Stimulated activated CD4-positive, alpha-beta T cell treated with anti-CD3 and anti-CD28 coated beads, Interleukin-12 subunit alpha, Interleukin-12 subunit beta, amount 100 ng/mL, for 24 hours (primary cell): ENCODE results near the gene DNAJA3.

Source experiments
- DNase-seq, 2 experiments: peaks; one replicate each; pipeline ENCODE4 v3.0.0-alpha.2; 2020; ENCODE audit warnings: low read depth in 2 of 2

Gene DNAJA3

DNA sequence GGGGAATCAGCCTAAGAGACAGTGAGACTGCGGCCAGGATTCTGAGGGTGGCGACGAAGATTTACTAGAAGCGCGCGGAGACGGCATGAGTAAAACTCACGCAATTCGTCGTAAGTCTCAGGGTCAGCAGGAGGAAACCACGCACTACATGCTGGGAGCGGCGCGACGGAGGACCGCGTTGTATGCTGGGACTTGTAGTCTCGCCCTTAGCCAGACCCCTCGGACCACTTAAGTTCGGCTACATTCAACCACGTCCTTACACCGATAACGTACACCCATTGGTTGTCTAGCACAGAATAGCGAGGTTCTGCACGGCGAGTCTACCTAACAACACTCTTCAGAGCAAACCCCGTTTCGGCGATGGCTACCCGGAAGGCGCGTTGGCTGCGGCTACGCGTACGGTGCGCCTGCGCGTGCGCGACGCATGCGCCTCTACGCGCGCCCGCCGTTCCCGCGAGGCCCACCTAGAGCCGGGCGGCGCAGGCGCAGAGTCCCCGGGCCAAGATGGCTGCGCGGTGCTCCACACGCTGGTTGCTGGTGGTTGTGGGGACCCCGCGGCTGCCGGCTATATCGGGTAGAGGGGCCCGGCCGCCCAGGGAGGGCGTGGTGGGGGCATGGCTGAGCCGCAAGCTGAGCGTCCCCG is at the start of gene DNAJA3:
TSS of gene DNAJA3 (plus strand) at position 491 of the 643 bp plus-strand sequence. CDS start at position 505, 14 bp downstream.
- DNase-seq, result peak; percentile 83 to 84

DNA sequence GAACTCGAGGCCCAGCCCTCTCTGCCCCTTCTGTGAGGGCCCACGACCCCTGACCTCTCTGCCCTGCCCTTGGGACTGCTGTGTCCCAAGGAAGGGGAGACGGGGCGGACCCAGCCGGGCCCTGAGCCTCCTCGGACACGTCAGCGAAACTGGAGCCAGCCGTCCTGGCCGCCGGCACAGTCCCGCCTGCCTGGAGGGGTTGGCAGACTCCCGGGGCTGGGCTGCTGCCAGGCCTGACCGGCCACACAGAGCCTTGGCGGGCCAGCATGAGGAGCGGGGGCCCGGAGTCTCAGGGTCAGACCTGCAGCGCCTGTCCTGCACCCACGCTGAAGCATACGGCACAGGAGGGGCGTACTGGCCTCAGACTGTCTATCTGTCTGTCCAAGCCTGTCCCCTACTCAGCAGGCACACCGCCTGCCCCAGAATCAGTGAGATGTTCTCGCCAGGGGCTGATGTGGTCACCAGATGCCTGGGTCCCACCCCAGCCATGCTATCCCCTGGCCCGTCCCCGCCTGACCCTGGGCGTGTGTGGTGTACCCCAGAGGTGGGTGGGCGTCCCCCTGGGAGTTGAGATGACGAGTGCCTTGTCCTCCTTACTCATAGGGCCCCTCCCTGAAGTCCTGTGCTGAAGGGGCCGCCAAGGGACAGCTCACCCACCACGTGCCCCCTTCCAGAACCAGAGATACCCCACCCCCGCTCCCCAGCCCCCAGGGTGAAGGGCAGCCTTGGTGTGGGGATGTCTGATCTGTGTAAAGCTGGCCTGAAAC is 49.4 kb upstream of the DNAJA3 start:
- no peak for DNase-seq

DNA sequence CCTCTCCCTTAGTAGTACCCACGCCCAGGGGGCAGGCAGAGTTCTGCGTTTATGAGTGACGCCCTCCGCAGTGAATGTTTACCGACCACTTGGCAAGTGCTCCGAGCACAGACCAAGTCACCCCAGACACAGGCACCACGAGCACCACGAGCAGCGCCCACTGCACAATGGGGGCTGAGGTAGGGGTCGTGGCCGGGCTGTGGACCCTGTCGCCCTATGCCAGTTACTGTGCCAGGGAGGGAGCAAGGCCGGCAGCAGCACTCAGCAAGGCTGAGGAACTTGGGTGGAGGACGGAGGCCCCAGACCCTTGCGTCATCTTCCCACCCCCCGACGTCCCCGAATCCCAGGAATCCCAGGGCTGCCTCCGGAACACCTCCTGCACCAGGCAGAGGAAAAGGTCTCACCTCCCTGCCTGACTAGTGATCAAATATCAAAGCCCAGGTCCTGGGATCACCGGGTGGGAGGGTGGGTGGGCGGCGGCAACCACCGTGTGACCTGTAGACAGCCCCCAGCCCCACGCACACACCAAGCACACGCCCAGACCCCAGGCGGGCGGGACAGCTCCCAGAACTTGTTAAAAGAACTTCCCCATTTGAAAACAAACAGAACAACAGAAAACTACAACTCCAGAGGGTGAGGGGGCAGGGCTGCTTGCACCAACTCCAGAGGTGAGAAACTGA is 48.6 kb upstream of the DNAJA3 start:
- no peak for DNase-seq

DNA sequence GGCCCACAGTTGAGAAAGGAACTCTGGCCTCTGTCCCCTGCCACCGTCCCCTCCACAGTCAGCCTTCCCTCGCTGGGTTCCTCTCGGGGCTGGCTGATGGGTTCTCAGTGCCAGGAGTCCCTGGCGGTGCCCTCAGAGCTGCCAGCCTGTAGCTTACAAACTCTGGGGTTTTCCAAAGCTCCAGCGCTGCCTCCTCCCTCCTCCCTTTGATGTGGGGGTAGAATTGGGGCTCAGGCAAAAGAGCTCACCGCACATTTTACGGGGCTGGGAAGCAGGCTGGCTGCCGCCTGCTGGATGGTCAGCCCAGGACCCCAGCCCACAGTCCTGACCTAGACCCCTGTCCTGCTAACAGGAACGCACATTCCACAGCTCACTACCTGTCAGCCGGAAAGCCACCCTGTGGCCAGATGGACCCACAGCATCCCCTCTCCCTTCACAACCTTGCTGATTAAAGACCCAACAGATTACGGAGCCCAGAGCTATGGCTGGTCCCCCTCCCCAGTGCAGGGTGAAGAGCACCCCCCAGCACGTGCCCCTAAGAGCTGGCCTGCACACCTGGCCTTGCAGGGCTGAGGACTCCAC is 48.0 kb upstream of the DNAJA3 start:
- no peak for DNase-seq

DNA sequence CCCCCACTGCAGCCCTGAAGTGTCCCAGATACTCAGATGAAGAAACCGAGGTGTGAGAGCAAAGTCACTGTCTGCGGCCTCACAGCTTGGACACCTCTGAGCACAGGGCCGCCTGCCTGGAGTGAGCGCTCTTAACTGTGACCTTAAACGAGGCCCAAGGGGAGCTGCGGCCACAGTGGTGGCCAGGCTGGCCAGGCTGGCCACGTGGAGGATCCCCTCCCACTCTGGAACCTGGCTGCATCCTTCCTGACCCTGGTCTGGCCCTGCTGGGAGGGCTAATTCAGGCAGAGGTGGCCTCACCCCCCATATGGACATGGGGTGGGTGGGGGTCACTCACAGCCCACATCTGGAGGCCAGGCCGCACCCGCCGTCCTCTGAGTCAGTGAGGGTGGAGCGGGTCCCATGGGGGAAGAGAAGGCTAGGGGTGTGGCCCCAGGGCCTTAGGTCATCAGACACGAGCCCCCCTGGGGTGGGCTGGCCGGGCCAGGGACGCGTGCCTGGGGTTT is 47.5 kb upstream of the DNAJA3 start:
- DNase-seq, result no peak

DNA sequence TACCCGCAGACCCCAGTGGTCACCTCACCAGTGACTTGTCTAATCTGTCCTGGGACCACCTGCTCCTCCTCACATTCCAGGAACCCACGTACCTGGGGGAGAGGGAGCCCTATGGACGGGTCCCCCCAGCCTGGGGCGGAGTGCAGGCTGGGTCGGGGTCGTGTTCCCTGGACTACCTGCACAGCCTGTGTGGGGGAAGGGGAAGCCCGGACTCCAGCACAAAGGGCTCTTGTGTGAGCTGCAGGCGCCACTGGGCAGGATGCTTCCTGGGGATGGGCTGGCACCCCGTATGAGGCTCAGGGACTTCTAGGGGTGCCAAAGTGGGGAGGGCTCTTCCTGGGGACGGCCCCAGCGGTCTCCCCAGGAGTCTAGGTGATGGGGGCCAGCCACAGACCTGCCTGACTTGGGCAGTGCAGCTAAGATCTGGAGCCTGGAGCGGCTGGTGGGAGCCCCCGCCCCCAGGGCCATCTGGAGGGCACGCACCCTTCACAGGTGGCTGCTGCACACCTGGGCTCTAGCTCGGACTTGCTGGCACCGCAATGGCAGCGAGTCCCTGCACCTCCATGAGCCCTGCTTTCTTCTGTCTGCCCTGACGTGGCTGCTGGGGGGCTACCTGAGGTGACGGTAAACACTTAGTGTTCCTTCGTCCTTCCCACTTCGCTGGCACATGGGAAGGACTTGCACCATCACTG is 46.5 kb upstream of the DNAJA3 start:
- DNase-seq, result no peak

DNA sequence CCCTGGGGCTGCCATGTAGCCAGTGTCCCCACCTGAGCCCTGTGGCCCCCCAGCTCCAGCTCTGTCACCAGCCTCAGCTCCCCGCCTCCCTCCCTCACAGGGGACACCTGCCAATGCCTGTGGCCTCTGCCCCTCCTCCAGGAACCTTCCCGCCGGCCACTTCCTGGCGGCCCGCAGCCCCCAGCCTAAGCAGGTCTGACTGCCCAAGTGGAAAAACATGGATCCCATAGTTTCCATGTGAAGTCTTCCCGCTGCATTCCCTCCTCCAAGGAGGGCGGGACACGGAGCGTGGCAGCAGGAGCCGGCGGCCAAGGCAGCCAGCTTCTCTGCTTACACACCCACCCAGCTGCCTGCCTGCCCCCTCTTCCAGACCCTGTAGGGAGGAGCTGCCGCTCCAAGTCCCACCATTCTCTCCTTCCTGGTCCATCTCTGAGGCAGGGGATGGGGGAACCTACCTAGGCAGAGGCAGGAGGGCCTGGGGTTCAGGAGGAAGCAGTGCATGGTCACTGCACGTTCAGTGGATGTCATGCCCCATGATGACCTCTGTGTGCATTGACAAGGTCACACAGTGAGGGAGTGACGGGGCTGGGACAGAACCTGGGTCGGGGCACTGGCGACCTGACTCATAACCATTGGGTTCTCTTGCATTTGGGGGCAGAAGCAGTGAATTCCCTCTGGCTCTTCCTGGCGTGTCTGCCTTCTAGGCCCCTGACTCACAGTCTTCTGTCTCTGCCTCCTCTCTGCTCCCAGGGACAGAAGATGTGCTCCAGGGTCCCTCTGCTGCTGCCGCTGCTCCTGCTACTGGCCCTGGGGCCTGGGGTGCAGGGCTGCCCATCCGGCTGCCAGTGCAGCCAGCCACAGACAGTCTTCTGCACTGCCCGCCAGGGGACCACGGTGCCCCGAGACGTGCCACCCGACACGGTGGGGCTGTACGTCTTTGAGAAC is 45.3 kb upstream of the DNAJA3 start:
- DNase-seq, result no peak

DNA sequence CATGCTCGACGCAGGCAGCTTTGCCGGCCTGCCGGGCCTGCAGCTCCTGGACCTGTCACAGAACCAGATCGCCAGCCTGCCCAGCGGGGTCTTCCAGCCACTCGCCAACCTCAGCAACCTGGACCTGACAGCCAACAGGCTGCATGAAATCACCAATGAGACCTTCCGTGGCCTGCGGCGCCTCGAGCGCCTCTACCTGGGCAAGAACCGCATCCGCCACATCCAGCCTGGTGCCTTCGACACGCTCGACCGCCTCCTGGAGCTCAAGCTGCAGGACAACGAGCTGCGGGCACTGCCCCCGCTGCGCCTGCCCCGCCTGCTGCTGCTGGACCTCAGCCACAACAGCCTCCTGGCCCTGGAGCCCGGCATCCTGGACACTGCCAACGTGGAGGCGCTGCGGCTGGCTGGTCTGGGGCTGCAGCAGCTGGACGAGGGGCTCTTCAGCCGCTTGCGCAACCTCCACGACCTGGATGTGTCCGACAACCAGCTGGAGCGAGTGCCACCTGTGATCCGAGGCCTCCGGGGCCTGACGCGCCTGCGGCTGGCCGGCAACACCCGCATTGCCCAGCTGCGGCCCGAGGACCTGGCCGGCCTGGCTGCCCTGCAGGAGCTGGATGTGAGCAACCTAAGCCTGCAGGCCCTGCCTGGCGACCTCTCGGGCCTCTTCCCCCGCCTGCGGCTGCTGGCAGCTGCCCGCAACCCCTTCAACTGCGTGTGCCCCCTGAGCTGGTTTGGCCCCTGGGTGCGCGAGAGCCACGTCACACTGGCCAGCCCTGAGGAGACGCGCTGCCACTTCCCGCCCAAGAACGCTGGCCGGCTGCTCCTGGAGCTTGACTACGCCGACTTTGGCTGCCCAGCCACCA is 44.4 kb upstream of the DNAJA3 start:
- DNase-seq, result no peak

DNA sequence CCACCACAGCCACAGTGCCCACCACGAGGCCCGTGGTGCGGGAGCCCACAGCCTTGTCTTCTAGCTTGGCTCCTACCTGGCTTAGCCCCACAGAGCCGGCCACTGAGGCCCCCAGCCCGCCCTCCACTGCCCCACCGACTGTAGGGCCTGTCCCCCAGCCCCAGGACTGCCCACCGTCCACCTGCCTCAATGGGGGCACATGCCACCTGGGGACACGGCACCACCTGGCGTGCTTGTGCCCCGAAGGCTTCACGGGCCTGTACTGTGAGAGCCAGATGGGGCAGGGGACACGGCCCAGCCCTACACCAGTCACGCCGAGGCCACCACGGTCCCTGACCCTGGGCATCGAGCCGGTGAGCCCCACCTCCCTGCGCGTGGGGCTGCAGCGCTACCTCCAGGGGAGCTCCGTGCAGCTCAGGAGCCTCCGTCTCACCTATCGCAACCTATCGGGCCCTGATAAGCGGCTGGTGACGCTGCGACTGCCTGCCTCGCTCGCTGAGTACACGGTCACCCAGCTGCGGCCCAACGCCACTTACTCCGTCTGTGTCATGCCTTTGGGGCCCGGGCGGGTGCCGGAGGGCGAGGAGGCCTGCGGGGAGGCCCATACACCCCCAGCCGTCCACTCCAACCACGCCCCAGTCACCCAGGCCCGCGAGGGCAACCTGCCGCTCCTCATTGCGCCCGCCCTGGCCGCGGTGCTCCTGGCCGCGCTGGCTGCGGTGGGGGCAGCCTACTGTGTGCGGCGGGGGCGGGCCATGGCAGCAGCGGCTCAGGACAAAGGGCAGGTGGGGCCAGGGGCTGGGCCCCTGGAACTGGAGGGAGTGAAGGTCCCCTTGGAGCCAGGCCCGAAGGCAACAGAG is 43.5 kb upstream of the DNAJA3 start:
- DNase-seq, result no peak

DNA sequence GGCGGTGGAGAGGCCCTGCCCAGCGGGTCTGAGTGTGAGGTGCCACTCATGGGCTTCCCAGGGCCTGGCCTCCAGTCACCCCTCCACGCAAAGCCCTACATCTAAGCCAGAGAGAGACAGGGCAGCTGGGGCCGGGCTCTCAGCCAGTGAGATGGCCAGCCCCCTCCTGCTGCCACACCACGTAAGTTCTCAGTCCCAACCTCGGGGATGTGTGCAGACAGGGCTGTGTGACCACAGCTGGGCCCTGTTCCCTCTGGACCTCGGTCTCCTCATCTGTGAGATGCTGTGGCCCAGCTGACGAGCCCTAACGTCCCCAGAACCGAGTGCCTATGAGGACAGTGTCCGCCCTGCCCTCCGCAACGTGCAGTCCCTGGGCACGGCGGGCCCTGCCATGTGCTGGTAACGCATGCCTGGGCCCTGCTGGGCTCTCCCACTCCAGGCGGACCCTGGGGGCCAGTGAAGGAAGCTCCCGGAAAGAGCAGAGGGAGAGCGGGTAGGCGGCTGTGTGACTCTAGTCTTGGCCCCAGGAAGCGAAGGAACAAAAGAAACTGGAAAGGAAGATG is 42.8 kb upstream of the DNAJA3 start:
- no peak for DNase-seq

DNA sequence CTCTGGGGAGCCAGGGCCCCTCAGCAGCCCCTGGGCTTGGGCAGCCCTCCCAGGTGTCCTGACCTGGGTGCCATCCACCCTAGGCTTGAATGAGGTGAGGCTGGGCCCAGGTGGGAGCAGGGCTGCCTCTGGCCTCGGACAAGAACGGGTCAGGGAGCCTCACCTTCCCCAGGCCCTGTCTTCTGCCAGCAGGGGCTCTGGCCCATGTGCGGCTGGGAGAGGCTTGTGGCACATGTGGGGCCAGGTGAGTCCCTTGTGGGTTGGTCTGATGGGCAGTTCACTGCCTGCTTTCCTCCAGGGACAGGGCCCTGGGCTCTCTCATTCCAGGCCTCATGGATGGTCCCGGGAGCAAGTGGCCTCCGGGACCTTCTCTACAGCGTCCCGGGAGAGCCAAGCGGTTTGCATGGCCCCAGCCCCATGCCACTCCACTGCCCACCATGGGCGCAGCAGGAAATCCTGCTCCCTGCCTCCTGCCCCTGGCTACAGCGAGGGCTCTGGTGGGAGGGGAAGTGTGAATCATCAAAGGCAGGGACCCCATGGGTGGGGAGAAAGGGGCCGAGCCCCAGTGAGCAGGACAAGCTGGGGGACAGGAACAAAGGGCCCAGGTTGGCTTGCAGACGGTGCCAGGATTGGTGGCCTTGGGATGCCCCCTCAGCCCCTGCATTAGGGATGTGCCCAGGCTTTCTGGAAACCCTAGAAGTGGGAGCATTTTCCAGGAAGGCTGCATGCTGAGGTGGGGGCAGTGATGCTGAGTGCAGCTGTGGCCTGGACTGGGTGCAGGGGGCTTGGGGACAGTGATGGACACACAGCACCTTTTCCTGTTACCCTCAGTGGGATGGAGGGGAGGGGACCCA is 41.9 kb upstream of the DNAJA3 start:
- no peak for DNase-seq

DNA sequence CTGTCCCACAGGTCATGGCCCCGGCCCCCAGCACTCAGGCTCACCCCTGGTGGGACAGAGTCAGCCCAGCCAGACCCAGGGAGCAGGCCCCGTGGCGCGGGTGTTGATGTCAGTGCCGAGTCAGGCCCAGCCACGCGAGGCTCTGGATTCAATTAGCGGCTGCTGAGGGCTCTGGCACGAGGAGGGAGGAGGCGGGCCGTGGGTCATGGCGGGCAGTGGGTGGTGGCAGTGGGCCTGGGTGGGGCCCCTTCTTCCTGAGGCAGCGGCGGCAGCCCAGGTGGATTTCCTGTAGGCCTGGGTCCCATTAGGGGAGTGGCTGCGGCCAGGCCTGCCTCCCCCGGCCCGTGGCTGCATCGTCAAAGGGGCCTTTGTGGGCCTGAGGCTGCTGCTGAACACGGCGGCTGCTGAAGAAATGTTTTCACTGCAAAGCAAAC is 41.1 kb upstream of the DNAJA3 start:
- no peak for DNase-seq

DNA sequence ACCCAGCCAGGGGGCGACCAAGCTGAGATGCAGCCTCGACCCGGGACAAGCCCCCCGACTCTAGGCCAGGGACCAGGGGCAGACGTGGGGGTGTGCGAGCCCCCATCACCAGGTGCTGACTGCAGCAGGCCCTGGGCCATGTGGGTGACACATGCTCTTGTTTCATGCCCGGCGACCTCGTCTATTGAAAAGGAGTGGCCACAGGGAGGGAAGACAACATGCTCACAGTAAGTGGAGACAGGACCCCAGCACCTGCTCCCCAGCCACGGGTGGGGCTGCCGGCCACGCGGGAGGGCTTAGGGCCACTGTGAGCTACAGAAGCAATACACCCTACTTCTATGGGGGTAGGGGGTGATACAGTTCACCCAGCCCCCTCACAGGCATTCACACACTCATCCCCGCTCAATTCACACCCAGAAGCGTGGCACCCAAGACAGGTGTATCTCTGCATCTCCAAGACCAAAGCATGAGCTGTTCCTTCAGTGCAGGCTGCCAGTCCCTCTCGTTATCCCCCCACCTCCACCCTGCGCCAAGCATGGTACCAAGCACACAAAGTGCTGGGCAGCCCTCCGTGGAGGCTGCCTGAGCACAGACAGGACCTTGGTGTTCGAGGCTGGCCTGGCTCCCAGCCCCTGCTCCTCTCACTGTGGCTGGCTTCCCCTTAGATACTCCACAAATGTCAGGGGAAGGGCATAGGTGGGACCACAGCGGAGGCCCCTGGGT is 40.4 kb upstream of the DNAJA3 start:
- no peak for DNase-seq

DNA sequence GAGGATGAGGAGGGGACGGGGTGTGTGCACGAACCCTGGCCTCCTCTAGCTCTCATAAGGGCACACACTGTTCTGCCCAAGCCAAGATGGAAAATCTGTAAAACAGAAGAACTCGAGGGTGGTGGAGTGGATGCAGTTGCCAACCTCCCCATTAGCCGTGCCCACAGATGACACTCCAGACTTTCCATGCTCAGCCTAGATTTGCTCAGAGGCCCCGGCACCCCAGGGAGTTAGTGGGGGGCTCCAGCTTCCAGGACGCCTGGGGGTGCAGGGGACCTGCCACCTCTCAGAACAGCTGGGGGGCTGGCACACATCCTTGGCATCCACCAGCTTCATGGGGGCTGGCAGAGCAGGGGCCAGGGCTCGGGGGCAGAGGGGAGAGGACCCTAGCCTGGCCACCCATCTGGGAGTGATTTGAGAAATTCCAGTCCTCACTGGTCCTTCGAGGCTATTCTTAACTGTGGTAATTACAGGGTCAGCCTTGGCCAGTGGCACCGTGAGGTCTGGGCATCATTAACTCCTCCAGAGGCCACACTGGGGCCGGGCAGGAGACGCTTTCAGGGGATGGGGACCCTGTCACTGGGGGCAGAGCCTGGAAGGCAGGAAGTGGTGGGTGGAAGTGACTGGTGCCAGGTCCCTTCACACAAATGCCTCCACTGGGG is 39.7 kb upstream of the DNAJA3 start:
- no peak for DNase-seq

DNA sequence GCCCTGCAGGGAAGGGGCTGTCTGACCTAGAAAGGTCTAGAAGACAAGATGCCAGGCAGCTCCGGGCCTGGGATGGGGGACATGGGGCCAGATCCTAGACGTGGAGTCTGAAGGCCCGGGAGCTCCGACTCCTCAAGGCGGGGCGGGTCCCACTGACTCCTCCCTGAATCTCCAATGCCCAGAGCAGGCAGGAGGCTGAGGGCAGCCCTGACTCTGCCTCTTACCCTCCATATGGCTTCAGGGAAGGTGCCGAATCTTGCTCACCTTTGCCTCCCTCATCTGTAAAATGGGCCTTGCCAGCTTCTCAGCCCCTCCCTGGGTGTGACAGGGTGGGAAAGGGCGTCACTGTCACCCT is 39.2 kb upstream of the DNAJA3 start:
- DNase-seq, result no peak

DNA sequence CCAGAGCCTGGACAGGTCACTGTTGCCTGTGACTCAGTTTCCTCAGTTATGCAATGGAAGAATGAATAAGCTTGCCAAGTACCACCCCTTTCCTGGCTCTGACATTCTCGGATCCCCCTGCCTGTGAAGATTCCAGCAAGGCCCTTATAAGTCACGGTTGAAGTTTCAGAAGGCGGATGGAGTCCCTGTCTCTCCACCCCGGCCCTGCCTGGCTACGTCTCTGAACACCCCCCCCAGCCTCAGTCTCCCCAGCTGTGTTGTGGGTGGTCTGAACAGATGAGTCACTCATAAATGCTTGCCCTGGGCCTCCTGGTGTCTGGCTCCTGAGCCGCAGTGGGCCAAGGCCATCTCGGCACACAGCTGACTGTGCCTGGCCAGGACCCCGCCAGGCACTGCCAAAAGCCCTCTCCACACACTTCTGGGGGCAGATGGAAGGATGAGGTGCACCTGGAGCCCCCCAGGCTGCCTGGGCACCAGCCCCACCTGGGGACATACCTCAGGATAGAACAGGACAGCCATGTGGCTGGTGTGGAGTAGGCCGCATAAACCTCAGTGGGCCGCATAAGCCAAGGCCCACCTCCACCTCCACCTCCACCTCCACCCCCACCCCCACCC is 38.6 kb upstream of the DNAJA3 start:
- no peak for DNase-seq
